Measurements from ENCODE around the gene KDELR1. TPM values are rescaled to one million over a fixed set of nuclear protein-coding genes. Genes with fewer than 3 reads are reported as not detected.

Gene KDELR1
- total and polyA plus RNA-seq, 2 of the 13 experiments (the other 11 are each of a cell fraction or from before 2014, with no cell fraction given): 134 to 185 TPM

- TF ChIP-seq E2F2 (CRISPR knock-in tag; IDR thresholded peaks at IDR 0.05; ENCODE audit: borderline replicate concordance) (peak; percentile 89), WIZ (CRISPR knock-in tag; IDR thresholded peaks at IDR 0.05) (0 out of 2 replicates have a peak, but pooled peaks have one; percentile 42), ZBTB2 (CRISPR knock-in tag; IDR thresholded peaks at IDR 0.05; ENCODE audit: low read depth) (no peak), ZNF274 (CRISPR knock-in tag; IDR thresholded peaks at IDR 0.05) (no peak), ONECUT2 (CRISPR knock-in tag; IDR thresholded peaks at IDR 0.05) (0 out of 2 replicates have a peak, but pooled peaks have one; percentile 40), KMT2A (CRISPR knock-in tag; IDR thresholded peaks at IDR 0.05) (no peak), ZNF678 (CRISPR knock-in tag; IDR thresholded peaks at IDR 0.05) (0 out of 2 replicates have a peak, but pooled peaks have one; percentile 5), ZNF598 (CRISPR knock-in tag; IDR thresholded peaks at IDR 0.05; ENCODE audit: borderline replicate concordance) (0 out of 2 replicates have a peak, but pooled peaks have one; percentile 56), MBD4 (IDR thresholded peaks at IDR 0.05; ENCODE audit: borderline replicate concordance, low read length) (no peak), IKZF1 (IDR thresholded peaks at IDR 0.05) (no peak), ZNF557 (CRISPR knock-in tag; IDR thresholded peaks at IDR 0.05) (peak; percentile 92), ZNF326 (CRISPR knock-in tag; IDR thresholded peaks at IDR 0.05; ENCODE audit: borderline replicate concordance) (0 out of 2 replicates have a peak, but pooled peaks have one; percentile 37), SSRP1 (CRISPR knock-in tag; IDR thresholded peaks at IDR 0.05) (peak; percentile 61; the same call in 1 of the 2 replicates), AGO2 (optimal IDR thresholded peaks at IDR 0.05; ENCODE audit: low read depth, low read length) (peak; percentile 93), MEIS1 (CRISPR knock-in tag; IDR thresholded peaks at IDR 0.05; ENCODE audit: borderline replicate concordance) (no peak), MTA1 (CRISPR knock-in tag; IDR thresholded peaks at IDR 0.05; ENCODE audit: borderline replicate concordance) (no peak), CTCF (CRISPR knock-in tag; IDR thresholded peaks at IDR 0.05) (peak; percentile 20), TP53 (CRISPR knock-in tag; conservative IDR thresholded peaks at IDR 0.05) (peak; percentile 80; the same call in 1 of the 2 replicates), ZNF792 (CRISPR knock-in tag; IDR thresholded peaks at IDR 0.05) (0 out of 2 replicates have a peak, but pooled peaks have one; percentile 4), FOXA1 (IDR thresholded peaks at IDR 0.05) (no peak), FOXA1 (CRISPR knock-in tag; IDR thresholded peaks at IDR 0.05) (no peak), ZNF772 (CRISPR knock-in tag; IDR thresholded peaks at IDR 0.05) (no peak), DZIP1 (CRISPR knock-in tag; IDR thresholded peaks at IDR 0.05) (peak; percentile 14; the same call in 1 of the 2 replicates), ZNF891 (CRISPR knock-in tag; IDR thresholded peaks at IDR 0.05) (peak; percentile 83; the same call in 1 of the 2 replicates)
These were observed 27.9 kb downstream of the KDELR1 start (continued) for GRCh38 chr19:48363500-48363809.

Data from HepG2 (cell line).